ENCODE measurements around the gene RNF182.

GRCh38 chr6:13978102-13978640, 53.4 kb downstream of the RNF182 start:
- TF ChIP-seq POLR2A (IDR thresholded peaks at IDR 0.05) (no peak), CTCF (IDR thresholded peaks at IDR 0.05) (no peak)

Data from uterus (tissue), 2 donors.